K562 (cell line): ENCODE results near the gene INPP5K. TPM values are rescaled to one million over a fixed set of nuclear protein-coding genes. Genes with fewer than 3 reads are reported as not detected.

Experiments used
- CBFB ChIP-seq: sonication (generic); formaldehyde crosslinking; IDR thresholded peaks from 2 replicates; pipeline ENCODE4 v1.4.0; 2020; ENCODE audit warnings: mild to moderate bottlenecking, missing genetic modification reagents
- CBX1 ChIP-seq: sonication (generic); IDR thresholded peaks from 2 replicates; pipeline ENCODE4 v1.6.1; 2016; ENCODE audit warnings: antibody characterized with exemption, low read depth, mild to moderate bottlenecking
- CREM ChIP-seq: IDR thresholded peaks from 2 replicates; pipeline ENCODE4 v1.6.1; 2014; ENCODE audit warnings: antibody characterized with exemption, low read depth
- DNMT1 ChIP-seq: fragments of 450-650 bp; IDR thresholded peaks from 2 replicates; pipeline ENCODE4 v1.6.1; 2016; ENCODE audit warnings: antibody characterized with exemption, mild to moderate bottlenecking
- ETV1 ChIP-seq: fragments of 450-650 bp; conservative IDR thresholded peaks from 2 replicates; pipeline ENCODE4 v1.6.1; 2016; ENCODE audit warnings: missing genetic modification characterization, control low read depth, low read depth, missing compliant biosample characterization
- KAT2B ChIP-seq: IDR thresholded peaks from one replicate; pipeline ENCODE4 v1.6.1; 2012; ENCODE audit warnings: low read depth, mild to moderate bottlenecking, control low read depth, inconsistent platforms, low read length, moderate library complexity
- NEUROD1 ChIP-seq: fragments of 150-350 bp; IDR thresholded peaks from 2 replicates; pipeline ENCODE4 v1.6.1; 2014; ENCODE audit warnings: borderline replicate concordance, low read length, low read depth; ENCODE audit not compliant: partially characterized antibody
- NKRF ChIP-seq: fragments of 450-650 bp; IDR thresholded peaks from 2 replicates; pipeline ENCODE4 v1.6.1; 2016; ENCODE audit warnings: borderline replicate concordance
- PTRF ChIP-seq: fragments of 450-650 bp; IDR thresholded peaks from 2 replicates; pipeline ENCODE4 v1.6.1; 2016; ENCODE audit warnings: mild to moderate bottlenecking, missing genetic modification characterization, missing compliant biosample characterization
- RAD21 ChIP-seq, 2 experiments: fragments of 250-450 bp in 1 of 2; fragments of 450-650 bp in 1 of 2; sonication (Bioruptor Pico) in 1 of 2; formaldehyde crosslinking in 1 of 2; IDR thresholded peaks in 1 of 2; conservative IDR thresholded peaks in 1 of 2; 2 replicates each; pipeline versions ENCODE4 v1.4.0 to v1.8.0; 2020 to 2022; ENCODE audit warnings: mild to moderate bottlenecking in 2 of 2, moderate library complexity in 1 of 2
- RBFOX2 ChIP-seq: fragments of 200-400 bp; formaldehyde crosslinking; IDR thresholded peaks from 2 replicates; pipeline ENCODE4 v1.6.1; 2017; ENCODE audit warnings: low read depth, mild to moderate bottlenecking, low read length, moderate library complexity
- RBM14 ChIP-seq: fragments of 200-400 bp; formaldehyde crosslinking; IDR thresholded peaks from 2 replicates; pipeline ENCODE4 v1.6.1; 2018; ENCODE audit warnings: low read depth, mild to moderate bottlenecking, low read length, moderate library complexity, borderline replicate concordance; ENCODE audit not compliant: insufficient read depth
- RNF219 ChIP-seq: fragments of 250-450 bp; sonication (Bioruptor Pico); IDR thresholded peaks from 2 replicates; pipeline ENCODE4 v1.5.0; 2022; ENCODE audit warnings: mild to moderate bottlenecking
- SMARCE1 ChIP-seq: fragments of 450-650 bp; IDR thresholded peaks from 2 replicates; pipeline ENCODE4 v1.7.1; 2016; ENCODE audit warnings: mild to moderate bottlenecking
- SRF ChIP-seq, 2 experiments: fragments of 250-450, 450-650 bp in 1 of 2; sonication (Bioruptor Pico) in 1 of 2; sonication (generic) in 1 of 2; formaldehyde crosslinking; IDR thresholded peaks; 2 replicates each; pipeline versions ENCODE4 v1.5.0 to v1.5.1; 2020 to 2022; ENCODE audit warnings: mild to moderate bottlenecking in 1 of 2, missing genetic modification reagents in 1 of 2
- ZC3H11A ChIP-seq: IDR thresholded peaks from 2 replicates; pipeline ENCODE4 v1.6.1; 2012; ENCODE audit warnings: low read depth, low read length, improper control_type of control experiment
- ZNF398 ChIP-seq: fragments of 250-450 bp; sonication (Bioruptor Pico); IDR thresholded peaks from 2 replicates; pipeline ENCODE4 v1.8.0; 2021; ENCODE audit warnings: moderate library complexity, mild to moderate bottlenecking, inconsistent platforms
- ZNF41 ChIP-seq: fragments of 250-450 bp; sonication (Bioruptor Pico); conservative IDR thresholded peaks from 2 replicates; pipeline ENCODE4 v1.4.0; 2020; ENCODE audit warnings: mild to moderate bottlenecking
- polyA plus RNA-seq, 8 experiments: library from polyadenylated mRNA; depleted of rRNA in 4 of 8; stranded (reverse) in 5 of 8; unstranded in 3 of 8; fragments of >200 nt; fragmentation: Nextera tagmentation in 2 of 8; fragmentation: Illumina TruSeq in 1 of 8; extraction: Ambion mirVana in 2 of 8; extraction: Trizol in 1 of 8; gene quantifications; 2 replicates each; pipeline versions ENCODE4 v1.2.1 to v1.2.3, GENCODE V29; 2011 to 2014; ENCODE audit warnings: inconsistent platforms in 1 of 8, missing spikeins in 1 of 8
- total RNA-seq, 7 experiments: library from RNA; depleted of rRNA in 6 of 7; stranded (reverse); fragments of >200 nt in 6 of 7; fragmentation: Illumina TruSeq in 2 of 7; extraction: Trizol in 2 of 7; gene quantifications; 2 replicates each; pipeline versions ENCODE4 v1.2.1 to v1.2.3, GENCODE V29; 2011 to 2021; ENCODE audit warnings: low replicate concordance in 1 of 7
- TF ChIP-seq, protein P1 (sequence below): fragments of 450-650 bp; formaldehyde crosslinking; IDR thresholded peaks from 2 replicates; pipeline ENCODE4 v1.4.0; 2020; ENCODE audit warnings: mild to moderate bottlenecking, moderate library complexity
- TF ChIP-seq, protein P2 (sequence below): fragments of 450-650 bp; formaldehyde crosslinking; IDR thresholded peaks from 2 replicates; pipeline ENCODE4 v1.4.0; 2022; ENCODE audit warnings: mild to moderate bottlenecking, moderate library complexity

The INPP5K gene
- total and polyA plus RNA-seq, 9 of the 15 experiments (the other 6 are each of a cell fraction or from before 2014, with no cell fraction given), result 0.63 to 15.1 (median 10.1) TPM

DNA sequence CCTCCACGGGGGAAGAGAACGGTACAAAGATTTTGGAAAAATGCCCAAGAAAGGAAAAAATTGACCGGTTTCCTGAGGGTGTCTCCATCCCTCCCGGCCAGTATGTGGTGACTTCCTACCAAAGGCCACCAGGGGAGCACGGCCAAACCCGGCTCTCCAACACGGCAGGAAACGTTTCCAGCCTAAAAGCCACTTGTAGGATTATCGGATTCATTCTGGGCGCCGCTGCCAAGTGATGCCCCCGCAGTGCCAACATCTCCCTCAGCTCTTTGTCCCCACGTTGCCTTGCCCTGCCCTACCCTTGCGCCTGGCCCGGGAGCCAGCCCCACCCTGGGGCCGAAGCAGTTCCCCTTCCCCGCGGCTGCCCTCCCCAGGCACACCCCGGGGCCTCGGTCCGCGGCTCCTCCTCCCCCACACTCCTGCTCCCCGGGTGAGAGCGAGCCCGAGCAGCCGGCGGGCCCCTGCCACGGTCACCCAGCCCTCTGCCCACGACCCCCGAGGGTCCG, 61.1 kb downstream of the INPP5K start (continued):
- TF ChIP-seq, protein P1, sequence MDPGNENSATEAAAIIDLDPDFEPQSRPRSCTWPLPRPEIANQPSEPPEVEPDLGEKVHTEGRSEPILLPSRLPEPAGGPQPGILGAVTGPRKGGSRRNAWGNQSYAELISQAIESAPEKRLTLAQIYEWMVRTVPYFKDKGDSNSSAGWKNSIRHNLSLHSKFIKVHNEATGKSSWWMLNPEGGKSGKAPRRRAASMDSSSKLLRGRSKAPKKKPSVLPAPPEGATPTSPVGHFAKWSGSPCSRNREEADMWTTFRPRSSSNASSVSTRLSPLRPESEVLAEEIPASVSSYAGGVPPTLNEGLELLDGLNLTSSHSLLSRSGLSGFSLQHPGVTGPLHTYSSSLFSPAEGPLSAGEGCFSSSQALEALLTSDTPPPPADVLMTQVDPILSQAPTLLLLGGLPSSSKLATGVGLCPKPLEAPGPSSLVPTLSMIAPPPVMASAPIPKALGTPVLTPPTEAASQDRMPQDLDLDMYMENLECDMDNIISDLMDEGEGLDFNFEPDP, result no peak
- TF ChIP-seq PTRF (tag), result no peak
- peak; percentile 73; the same call in 1 of the 2 replicates for TF ChIP-seq RBM14
- TF ChIP-seq, protein P2, sequence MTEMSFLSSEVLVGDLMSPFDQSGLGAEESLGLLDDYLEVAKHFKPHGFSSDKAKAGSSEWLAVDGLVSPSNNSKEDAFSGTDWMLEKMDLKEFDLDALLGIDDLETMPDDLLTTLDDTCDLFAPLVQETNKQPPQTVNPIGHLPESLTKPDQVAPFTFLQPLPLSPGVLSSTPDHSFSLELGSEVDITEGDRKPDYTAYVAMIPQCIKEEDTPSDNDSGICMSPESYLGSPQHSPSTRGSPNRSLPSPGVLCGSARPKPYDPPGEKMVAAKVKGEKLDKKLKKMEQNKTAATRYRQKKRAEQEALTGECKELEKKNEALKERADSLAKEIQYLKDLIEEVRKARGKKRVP, result no peak
- TF ChIP-seq ZC3H11A, result no peak
- TF ChIP-seq SRF (CRISPR knock-in tag; IDR thresholded peaks at IDR 0.05), result 0 out of 4 replicates have a peak, but pooled peaks of 1 of the 2 experiments have one; percentile 41
- TF ChIP-seq NEUROD1, result no peak
- TF ChIP-seq CREM, result 0 out of 2 replicates have a peak, but pooled peaks have one; percentile 4
- TF ChIP-seq RNF219 (CRISPR knock-in tag), result no peak
- no peak for TF ChIP-seq NKRF
- TF ChIP-seq CBFB (CRISPR knock-in tag), result no peak
- no peak for TF ChIP-seq ZNF41 (CRISPR knock-in tag)
- TF ChIP-seq ZNF398, result no peak
- TF ChIP-seq RBFOX2, result no peak
- no peak for TF ChIP-seq CBX1
- TF ChIP-seq DNMT1, result no peak
- TF ChIP-seq ETV1 (tag), result no peak
- TF ChIP-seq RAD21 (CRISPR knock-in tag; conservative IDR thresholded peaks at IDR 0.05 in 1 of 2, IDR thresholded peaks at IDR 0.05 in 1 of 2), result 0 out of 4 replicates have a peak, but pooled peaks of 1 of the 2 experiments have one; percentile 14
- peak; percentile 30; the same call in 1 of the 2 replicates for TF ChIP-seq SMARCE1
- no peak for TF ChIP-seq KAT2B
